ENCODE measurements around the gene REX1BD. TPM values are rescaled to one million over a fixed set of nuclear protein-coding genes. Genes with fewer than 3 reads are reported as not detected.

Gene REX1BD
- total and polyA plus RNA-seq, 2 donors (not counting 1 experiment from before 2014, with no cell fraction given), result 90.9 to 164 TPM

GRCh38 chr19:18541992-18542940, 46.3 kb upstream of the REX1BD start:
- ATAC-seq (ENCODE audit: low read depth) (no peak), DNase-seq (no peak)
- WGBS (ENCODE audit: insufficient coverage), result 24% methylated on average over 9 of the region's 11 CpGs
- Histone ChIP-seq H3K79me2 (ENCODE audit: control insufficient read depth, insufficient read depth, low read length) (peaks cover 20% of the 10 kb centered on the region), H3K27me3 (replicated peaks in 1 of 4; ENCODE audit: control extremely low read depth in 1 of 4, control insufficient read depth in 3 of 4, insufficient read depth in 4 of 4, low read length in 3 of 4) (no peaks in the 10 kb centered on the region), H3K9ac (ENCODE audit: low read length) (peak overlapping the region; percentile 65), H3K27ac (ENCODE audit: low read length in 2 of 2) (peak overlapping the region; percentile 25 to 64), H2AFZ (ENCODE audit: insufficient read depth, low read depth, low read length, poor library complexity, severe bottlenecking) (peak overlapping the region; percentile 58), H3K9me3 (ENCODE audit: control extremely low read depth in 1 of 3, control insufficient read depth in 2 of 3, insufficient read depth in 1 of 3, low read length in 2 of 3) (no peaks in the 10 kb centered on the region), H3K4me1 (ENCODE audit: control insufficient read depth in 2 of 2, insufficient read depth in 2 of 2, low read length in 2 of 2) (peaks cover 14 to 20% of the 10 kb centered on the region in 2 donors), H4K20me1 (ENCODE audit: control insufficient read depth, insufficient read depth, low read length, poor library complexity, severe bottlenecking) (no peaks in the 10 kb centered on the region), H3K4me2 (replicated peaks; ENCODE audit: low read depth, low read length, poor library complexity, severe bottlenecking) (peak overlapping the region; percentile 86), H3K36me3 (replicated peaks in 1 of 2; ENCODE audit: control extremely low read depth in 1 of 2, control insufficient read depth in 1 of 2, extremely low read depth in 1 of 2, insufficient read depth in 2 of 2, low read length in 1 of 2) (peaks cover under 1 to 30% of the 10 kb centered on the region in 2 experiments), H3K4me3 (ENCODE audit: control extremely low read depth in 1 of 5, extremely low read depth in 1 of 5, insufficient read depth in 1 of 5, low read depth in 2 of 5, low read length in 4 of 5) (peak overlapping the region; percentile 40 to 76 (median 62))
- Mint-ChIP-seq H3K4me1 (peaks cover 20% of the 10 kb centered on the region), H3K27ac (peak overlapping the region; percentile 83), H3K27me3 (no peaks in the 10 kb centered on the region), H3K4me3 (peak overlapping the region; percentile 89), H3K9me3 (ENCODE audit: insufficient read depth) (no peaks in the 10 kb centered on the region)
- POLR2A ChIA-PET, result interaction anchor here (0.6 to 3.4 kb wide), 8 partner anchors 13 to 1015 kb away, joined by 3 to 20 read pairs (median 6); partner anchors contain the start of genes ELL, KXD1, REX1BD and UBA52
- TF ChIP-seq EZH2 (IDR thresholded peaks at IDR 0.05; ENCODE audit: borderline replicate concordance, insufficient read depth, low read depth, low read length, poor library complexity, severe bottlenecking), result no peak
- TF ChIP-seq, protein P1, sequence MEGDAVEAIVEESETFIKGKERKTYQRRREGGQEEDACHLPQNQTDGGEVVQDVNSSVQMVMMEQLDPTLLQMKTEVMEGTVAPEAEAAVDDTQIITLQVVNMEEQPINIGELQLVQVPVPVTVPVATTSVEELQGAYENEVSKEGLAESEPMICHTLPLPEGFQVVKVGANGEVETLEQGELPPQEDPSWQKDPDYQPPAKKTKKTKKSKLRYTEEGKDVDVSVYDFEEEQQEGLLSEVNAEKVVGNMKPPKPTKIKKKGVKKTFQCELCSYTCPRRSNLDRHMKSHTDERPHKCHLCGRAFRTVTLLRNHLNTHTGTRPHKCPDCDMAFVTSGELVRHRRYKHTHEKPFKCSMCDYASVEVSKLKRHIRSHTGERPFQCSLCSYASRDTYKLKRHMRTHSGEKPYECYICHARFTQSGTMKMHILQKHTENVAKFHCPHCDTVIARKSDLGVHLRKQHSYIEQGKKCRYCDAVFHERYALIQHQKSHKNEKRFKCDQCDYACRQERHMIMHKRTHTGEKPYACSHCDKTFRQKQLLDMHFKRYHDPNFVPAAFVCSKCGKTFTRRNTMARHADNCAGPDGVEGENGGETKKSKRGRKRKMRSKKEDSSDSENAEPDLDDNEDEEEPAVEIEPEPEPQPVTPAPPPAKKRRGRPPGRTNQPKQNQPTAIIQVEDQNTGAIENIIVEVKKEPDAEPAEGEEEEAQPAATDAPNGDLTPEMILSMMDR (IDR thresholded peaks at IDR 0.05), result no peak
- CTCF ChIA-PET, result no interaction called here
- intact Hi-C loops (cut with micrococcal nuclease), result loop anchor here (5.0 kb wide), 1 partner anchor 45 kb away; the partner anchor contains the start of gene REX1BD

Data from B cell (primary cell).